Measurements from ENCODE around the gene EMC10.

GRCh38 chr19:50511069-50511822 is 34.9 kb downstream of the EMC10 start, which contains the start of gene JOSD2:
- TF ChIP-seq CTCF (IDR thresholded peaks at IDR 0.05; ENCODE audit: low read depth, low read length, poor library complexity, severe bottlenecking) (no peak), EZH2phosphoT487 (IDR thresholded peaks at IDR 0.05; ENCODE audit: borderline replicate concordance, low read length) (no peak)
